Body of pancreas (tissue), 4 donors: Measurements from ENCODE around the gene HACD2.

Experiments
- POLR2A ChIP-seq, 3 donors: fragments of 450-650 bp; IDR thresholded peaks; one replicate each; pipeline ENCODE4 v1.6.1; 2016; ENCODE audit warnings: antibody characterized with exemption in 3 of 3, mild to moderate bottlenecking in 2 of 3
- TF ChIP-seq, protein P1 (sequence below), 7 experiments: fragments of 450-650 bp in 4 of 7; fragments of 200-600 bp in 3 of 7; sonication (generic) in 3 of 7; IDR thresholded peaks; one replicate each; pipeline ENCODE4 v1.5.1; 2016 to 2019; ENCODE audit warnings: antibody characterized with exemption in 7 of 7

DNA sequence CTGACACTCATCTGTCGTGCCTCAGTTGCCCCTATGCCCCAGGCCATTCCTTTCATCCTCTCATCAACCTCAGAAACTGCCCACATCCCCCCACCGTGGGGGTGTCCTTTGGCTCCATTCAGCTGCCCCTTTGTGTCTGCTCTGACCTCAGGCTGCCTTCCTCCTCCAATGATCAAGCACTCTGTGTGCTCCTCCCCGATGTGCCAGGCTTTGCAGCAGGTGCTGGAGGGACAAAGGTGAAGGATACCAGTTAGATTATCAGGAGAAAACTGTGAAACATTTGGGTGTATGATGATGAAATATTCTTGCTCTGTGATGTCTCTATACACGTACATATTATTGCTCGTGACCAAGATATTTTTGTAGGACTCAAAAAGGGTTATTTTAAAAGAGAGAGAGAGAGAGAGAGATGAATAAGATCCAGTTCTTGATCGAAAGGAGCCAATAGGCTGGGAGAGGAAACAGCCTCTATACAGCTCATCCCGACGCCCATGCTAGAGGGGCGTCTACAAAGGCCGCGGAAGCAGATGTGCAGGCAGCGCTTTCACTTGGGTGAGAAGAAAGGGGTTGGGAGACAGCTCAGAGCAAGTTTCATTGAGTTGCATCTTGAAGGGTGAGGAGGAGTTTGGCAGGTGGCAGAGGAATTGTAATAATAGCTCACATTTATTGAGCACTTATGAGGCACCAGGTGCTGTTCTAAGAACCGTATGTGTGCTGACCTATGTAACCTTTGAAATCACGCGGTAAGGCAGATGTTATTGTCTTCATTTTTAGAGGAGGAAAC lies 107.7 kb downstream of the HACD2 start:
- TF ChIP-seq, protein P1, sequence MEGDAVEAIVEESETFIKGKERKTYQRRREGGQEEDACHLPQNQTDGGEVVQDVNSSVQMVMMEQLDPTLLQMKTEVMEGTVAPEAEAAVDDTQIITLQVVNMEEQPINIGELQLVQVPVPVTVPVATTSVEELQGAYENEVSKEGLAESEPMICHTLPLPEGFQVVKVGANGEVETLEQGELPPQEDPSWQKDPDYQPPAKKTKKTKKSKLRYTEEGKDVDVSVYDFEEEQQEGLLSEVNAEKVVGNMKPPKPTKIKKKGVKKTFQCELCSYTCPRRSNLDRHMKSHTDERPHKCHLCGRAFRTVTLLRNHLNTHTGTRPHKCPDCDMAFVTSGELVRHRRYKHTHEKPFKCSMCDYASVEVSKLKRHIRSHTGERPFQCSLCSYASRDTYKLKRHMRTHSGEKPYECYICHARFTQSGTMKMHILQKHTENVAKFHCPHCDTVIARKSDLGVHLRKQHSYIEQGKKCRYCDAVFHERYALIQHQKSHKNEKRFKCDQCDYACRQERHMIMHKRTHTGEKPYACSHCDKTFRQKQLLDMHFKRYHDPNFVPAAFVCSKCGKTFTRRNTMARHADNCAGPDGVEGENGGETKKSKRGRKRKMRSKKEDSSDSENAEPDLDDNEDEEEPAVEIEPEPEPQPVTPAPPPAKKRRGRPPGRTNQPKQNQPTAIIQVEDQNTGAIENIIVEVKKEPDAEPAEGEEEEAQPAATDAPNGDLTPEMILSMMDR (IDR thresholded peaks at IDR 0.05), result no peak
- TF ChIP-seq POLR2A (IDR thresholded peaks at IDR 0.05), result no peak
